GM12892 (cell line): ENCODE measurements around the gene CAB39L.

Source experiments
- POLR2A ChIP-seq: IDR thresholded peaks from 2 replicates; pipeline ENCODE4 v1.6.1; 2011; ENCODE audit warnings: low read depth, low read length, control low read depth
- TAF1 ChIP-seq: IDR thresholded peaks from 2 replicates; pipeline ENCODE4 v1.6.1; 2011; ENCODE audit warnings: low read depth, mild to moderate bottlenecking, control low read depth, low read length, borderline replicate concordance

DNA sequence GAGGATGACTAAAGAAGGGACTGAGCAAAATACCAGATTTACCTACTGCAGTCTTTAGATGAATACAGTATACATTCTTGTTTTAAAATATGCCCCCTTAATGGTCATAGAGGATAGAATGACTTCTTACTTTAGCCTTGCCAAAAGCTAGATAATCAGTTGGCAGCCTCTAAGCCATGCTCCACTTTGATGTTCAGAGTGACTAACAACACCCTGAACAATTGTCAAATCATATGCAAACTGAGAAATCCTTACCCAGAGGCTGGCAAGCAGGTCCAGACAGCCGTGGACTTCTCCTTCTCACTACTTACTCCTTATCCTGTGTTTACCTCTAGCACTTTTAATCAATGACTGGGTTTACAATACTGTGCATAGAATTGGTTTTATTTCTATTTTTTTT lies 28.3 kb upstream of the CAB39L start:
- no peak for TF ChIP-seq POLR2A
- no peak for TF ChIP-seq TAF1
